Spinal cord (tissue), 10 donors: ENCODE measurements around the gene UBE3B. TPM values are rescaled to one million over a fixed set of nuclear protein-coding genes. Genes with fewer than 3 reads are reported as not detected.
A peak's percentile ranks its signal among the peaks of the same experiment; 100 is the strongest.

Experiments
- DNase-seq, 6 donors: peaks; one replicate each; pipeline versions ENCODE4 v3.0.0 to v3.0.0-alpha.2; 2013 to 2015; ENCODE audit warnings: low spot score in 6 of 6, low read depth in 4 of 6
- H3K27ac ChIP-seq: one replicate; pipeline ENCODE4 v1.5.1; 2013; ENCODE audit warnings: low read depth, low read length, control low read depth
- H3K27me3 ChIP-seq: one replicate; pipeline ENCODE4 v1.6.1; 2013; ENCODE audit warnings: low read length; ENCODE audit not compliant: control insufficient read depth, insufficient read depth
- H3K36me3 ChIP-seq: one replicate; pipeline ENCODE4 v1.6.1; 2013; ENCODE audit warnings: low read length; ENCODE audit not compliant: control insufficient read depth, insufficient read depth
- H3K4me1 ChIP-seq: one replicate; pipeline ENCODE4 v1.6.1; 2013; ENCODE audit warnings: low read length; ENCODE audit not compliant: control insufficient read depth, insufficient read depth
- H3K4me3 ChIP-seq: one replicate; pipeline ENCODE4 v1.5.1; 2013; ENCODE audit warnings: low read depth, low read length, control low read depth
- H3K9me3 ChIP-seq: one replicate; pipeline ENCODE4 v1.6.1; 2013; ENCODE audit warnings: low read length; ENCODE audit not compliant: control insufficient read depth, insufficient read depth
- WGBS: methylation state at CpG from one replicate; pipeline ENCODE4 v1.1.5; 2013; ENCODE audit warnings: missing lambda C conversion rate; ENCODE audit not compliant: insufficient coverage; 5-methylcytosine and 5-hydroxymethylcytosine counted together
- polyA plus RNA-seq, 2 donors: library from polyadenylated mRNA; unstranded; fragments of 120-200 nt; gene quantifications; one replicate each; pipeline ENCODE4 v1.2.1, GENCODE V29; 2013; ENCODE audit not compliant: insufficient read length in 2 of 2
- total RNA-seq, 2 donors: library from RNA; depleted of rRNA in 1 of 2; stranded (reverse); fragments of 120-200 nt in 1 of 2; fragments of >200 nt in 1 of 2; gene quantifications; one replicate each; pipeline versions ENCODE4 v1.2.3 to v1.2.4, GENCODE V29; 2013 to 2014
- donor health status: healthy.

The UBE3B gene
- total and polyA plus RNA-seq, 4 donors: 25.7 to 30.2 (median 26.9) TPM

GRCh38 chr12:109552971-109553370, 75.5 kb downstream of the UBE3B start:
- Histone ChIP-seq H3K27ac (no peak overlapping the region), H3K36me3 (peaks cover 9% of the 10 kb centered on the region), H3K9me3 (no peaks in the 10 kb centered on the region), H3K4me1 (peaks cover 24% of the 10 kb centered on the region), H3K4me3 (no peak overlapping the region), H3K27me3 (peaks cover 22% of the 10 kb centered on the region)
- no peak for DNase-seq
- 59% methylated on average over 3 of the region's 4 CpGs for WGBS

- DNase-seq: no peak
- Histone ChIP-seq H3K9me3 (no peaks in the 10 kb centered on the region), H3K4me1 (peaks cover 24% of the 10 kb centered on the region), H3K4me3 (no peak overlapping the region), H3K27me3 (peaks cover 18% of the 10 kb centered on the region), H3K36me3 (peaks cover 14% of the 10 kb centered on the region), H3K27ac (no peak overlapping the region)
- WGBS: 55% methylated on average over 5 of the region's 7 CpGs
Observed at GRCh38 chr12:109553483-109553882, 76.0 kb downstream of the UBE3B start.

GRCh38 chr12:109553906-109554500, 76.6 kb downstream of the UBE3B start:
- H3K4me3 ChIP-seq: no peak overlapping the region
- no peak overlapping the region for H3K27ac ChIP-seq
- peak in 1 of 6 donors; percentile 63 for DNase-seq
- peaks cover 20% of the 10 kb centered on the region for H3K36me3 ChIP-seq
- H3K27me3 ChIP-seq: peaks cover 18% of the 10 kb centered on the region
- 69% methylated on average over 16 of the region's 16 CpGs for WGBS
- no peaks in the 10 kb centered on the region for H3K9me3 ChIP-seq
- H3K4me1 ChIP-seq: peaks cover 24% of the 10 kb centered on the region

DNA sequence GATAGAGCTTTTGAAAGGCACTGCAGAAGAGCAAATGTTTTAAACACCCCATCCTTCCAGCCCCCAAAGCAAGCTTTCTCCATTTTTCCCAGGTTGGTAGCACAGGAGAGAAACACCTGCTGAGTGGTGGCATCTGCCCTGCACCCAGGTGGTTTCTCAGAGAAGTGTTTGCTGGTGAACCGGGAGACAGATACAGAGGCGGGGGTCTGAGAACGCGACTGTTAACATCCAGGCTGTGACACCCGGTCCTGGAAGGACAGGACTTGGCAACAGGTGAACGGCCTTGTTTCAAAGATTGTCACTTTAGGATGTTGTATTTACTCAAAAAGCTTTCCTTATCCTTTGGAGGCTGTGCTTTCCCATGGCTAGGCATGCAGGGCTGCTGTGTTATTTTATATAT, 77.3 kb downstream of the UBE3B start:
- WGBS: 72% methylated on average over 4 of the region's 6 CpGs
- no peak overlapping the region for H3K27ac ChIP-seq

GRCh38 chr12:109555431-109556315, 78.2 kb downstream of the UBE3B start:
- DNase-seq: peak in 2 of 6 donors; percentile 42 to 70
- no peak overlapping the region for H3K4me3 ChIP-seq
- peaks cover 6% of the 10 kb centered on the region for H3K27me3 ChIP-seq
- H3K9me3 ChIP-seq: no peaks in the 10 kb centered on the region
- peaks cover 15% of the 10 kb centered on the region for H3K4me1 ChIP-seq
- WGBS: 56% methylated on average over 17 of the region's 18 CpGs
- H3K36me3 ChIP-seq: peaks cover 32% of the 10 kb centered on the region
- no peak overlapping the region for H3K27ac ChIP-seq

More for the DNA sequence above, 77.3 kb downstream of the UBE3B start:
- Histone ChIP-seq H3K27me3 (peaks cover 15% of the 10 kb centered on the region), H3K4me1 (peaks cover 23% of the 10 kb centered on the region), H3K9me3 (no peaks in the 10 kb centered on the region), H3K36me3 (peaks cover 27% of the 10 kb centered on the region), H3K4me3 (no peak overlapping the region)
- no peak for DNase-seq

GRCh38 chr12:109557200-109557599, 79.8 kb downstream of the UBE3B start:
- peak in 1 of 6 donors; percentile 34 for DNase-seq
- Histone ChIP-seq H3K27me3 (peaks cover 2% of the 10 kb centered on the region), H3K4me1 (peaks cover 22% of the 10 kb centered on the region), H3K36me3 (peaks cover 45% of the 10 kb centered on the region), H3K4me3 (no peak overlapping the region), H3K9me3 (no peaks in the 10 kb centered on the region), H3K27ac (no peak overlapping the region)
- WGBS: 84% methylated on average over 10 of the region's 10 CpGs

DNA sequence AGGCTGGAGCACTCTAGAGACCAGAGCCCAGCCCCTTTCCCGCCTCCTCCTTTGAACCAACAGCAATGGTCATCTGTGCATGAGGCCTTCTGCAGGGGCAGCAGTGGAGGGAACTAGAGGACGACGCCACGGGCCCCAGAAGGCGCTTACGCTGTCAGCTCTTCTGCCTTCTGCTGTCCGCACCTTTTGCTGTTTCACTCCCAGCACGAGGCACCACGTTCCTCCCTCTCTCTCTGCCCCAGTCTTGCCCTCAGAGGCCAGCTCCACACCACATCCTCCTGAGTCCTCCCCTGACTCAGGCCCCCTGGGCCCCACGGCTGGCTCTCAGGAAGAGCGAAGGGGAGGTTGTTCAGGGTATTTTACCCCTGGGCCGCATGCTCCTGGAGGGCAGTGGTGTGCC, 80.4 kb downstream of the UBE3B start:
- Histone ChIP-seq H3K4me1 (peaks cover 22% of the 10 kb centered on the region), H3K9me3 (no peaks in the 10 kb centered on the region), H3K27me3 (peaks cover 2% of the 10 kb centered on the region), H3K4me3 (no peak overlapping the region), H3K36me3 (peaks cover 51% of the 10 kb centered on the region), H3K27ac (no peak overlapping the region)
- no peak for DNase-seq
- WGBS: 78% methylated on average over 10 of the region's 12 CpGs

GRCh38 chr12:109558374-109559199, 81.2 kb downstream of the UBE3B start:
- no peaks in the 10 kb centered on the region for H3K27me3 ChIP-seq
- DNase-seq: no peak
- WGBS: 92% methylated on average over 23 of the region's 25 CpGs
- no peaks in the 10 kb centered on the region for H3K9me3 ChIP-seq
- peaks cover 59% of the 10 kb centered on the region for H3K36me3 ChIP-seq
- no peak overlapping the region for H3K27ac ChIP-seq
- H3K4me1 ChIP-seq: peaks cover 22% of the 10 kb centered on the region
- no peak overlapping the region for H3K4me3 ChIP-seq

DNA sequence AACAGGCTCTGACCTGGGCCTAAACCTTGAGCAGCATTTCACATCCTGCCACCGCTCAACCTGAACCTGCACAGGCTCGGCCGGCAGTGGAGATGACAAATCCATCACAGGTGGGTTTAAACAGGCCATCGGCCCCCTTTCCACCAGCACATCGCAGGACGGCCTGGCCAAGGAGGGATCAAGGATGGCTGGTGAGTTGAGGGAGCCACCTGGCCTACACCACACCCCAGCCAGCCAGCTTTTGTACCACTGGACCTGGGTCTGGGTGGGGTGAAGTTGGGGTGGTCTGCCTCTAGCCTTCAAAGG, 81.7 kb downstream of the UBE3B start:
- Histone ChIP-seq H3K36me3 (peaks cover 64% of the 10 kb centered on the region), H3K4me1 (peaks cover 16% of the 10 kb centered on the region), H3K4me3 (no peak overlapping the region), H3K9me3 (no peaks in the 10 kb centered on the region), H3K27me3 (no peaks in the 10 kb centered on the region), H3K27ac (no peak overlapping the region)
- WGBS: 100% methylated on average over 1 of the region's 6 CpGs
- DNase-seq: no peak
